ENCODE measurements around the gene CPM. TPM values are rescaled to one million over a fixed set of nuclear protein-coding genes. Genes with fewer than 3 reads are reported as not detected.
"Not testable (repeated sequence)": the region's sequence is repeated elsewhere in the genome, so short reads cannot be mapped to it uniquely, and the experiment has no call there.

CPM gene
- total and polyA plus RNA-seq, 7 donors = 2.2 to 13.3 (median 5.8) TPM

DNA sequence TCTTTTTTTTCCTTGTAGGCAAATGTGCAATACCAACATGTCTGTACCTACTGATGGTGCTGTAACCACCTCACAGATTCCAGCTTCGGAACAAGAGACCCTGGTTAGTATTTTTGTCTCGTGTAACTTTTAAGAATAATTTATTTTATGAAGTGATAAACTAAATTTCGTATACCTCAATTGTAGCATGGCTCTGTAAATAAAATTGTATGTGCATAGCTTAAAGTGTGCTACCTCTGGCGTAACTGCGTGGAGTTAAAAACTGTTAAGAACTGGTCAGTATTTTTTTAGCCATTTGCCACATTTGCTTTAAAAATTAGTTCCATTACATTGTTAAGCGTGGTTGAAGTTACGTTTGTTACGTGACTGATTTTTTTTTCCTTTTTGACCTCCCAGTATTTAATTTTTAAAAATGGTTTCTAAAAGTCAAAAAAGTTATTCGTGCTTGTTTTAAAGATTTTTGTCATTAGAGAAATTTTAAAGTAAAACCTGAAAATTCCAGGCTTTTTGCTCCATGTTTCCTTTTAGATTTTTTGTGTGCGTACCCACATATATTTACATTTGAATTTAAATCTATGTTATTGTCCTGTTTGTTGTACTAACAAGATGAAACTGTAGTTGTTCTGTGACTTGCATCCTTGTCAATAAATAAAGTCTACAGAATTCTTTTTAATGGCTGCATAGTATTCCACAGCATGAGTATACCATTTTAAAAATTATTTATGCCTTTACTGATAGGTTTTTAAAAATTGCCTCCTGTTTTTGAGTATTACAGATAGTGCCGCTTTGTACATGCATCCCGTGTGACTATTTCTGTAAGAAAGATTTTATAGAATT is 123.6 kb downstream of the CPM start:
- Histone ChIP-seq H3K4me3 (peak overlapping the region; percentile 93), H3K36me3 (ENCODE audit: insufficient read depth in 1 of 2, low read depth in 1 of 2) (peaks cover 0 to 55% of the 10 kb centered on the region in 2 donors), H3K27ac (peak overlapping the region; percentile 100), H3K27me3 (ENCODE audit: insufficient read depth in 3 of 3, low read length in 2 of 3) (no peaks in the 10 kb centered on the region), H3K9me3 (no peaks in the 10 kb centered on the region), H3K4me1 (peaks cover 23% of the 10 kb centered on the region)
- WGBS, 3 donors = 78 to 82% (median 80%) methylated on average over 12 of the region's 12 CpGs
- no peak for DNase-seq
- intact Hi-C loops (cut with DNase I) = loop anchor here (5.0 kb wide), 1 partner anchor 62 kb away; the partner anchor contains the start of gene SLC35E3 (in 2 of the 2)
- TF ChIP-seq, protein P1, sequence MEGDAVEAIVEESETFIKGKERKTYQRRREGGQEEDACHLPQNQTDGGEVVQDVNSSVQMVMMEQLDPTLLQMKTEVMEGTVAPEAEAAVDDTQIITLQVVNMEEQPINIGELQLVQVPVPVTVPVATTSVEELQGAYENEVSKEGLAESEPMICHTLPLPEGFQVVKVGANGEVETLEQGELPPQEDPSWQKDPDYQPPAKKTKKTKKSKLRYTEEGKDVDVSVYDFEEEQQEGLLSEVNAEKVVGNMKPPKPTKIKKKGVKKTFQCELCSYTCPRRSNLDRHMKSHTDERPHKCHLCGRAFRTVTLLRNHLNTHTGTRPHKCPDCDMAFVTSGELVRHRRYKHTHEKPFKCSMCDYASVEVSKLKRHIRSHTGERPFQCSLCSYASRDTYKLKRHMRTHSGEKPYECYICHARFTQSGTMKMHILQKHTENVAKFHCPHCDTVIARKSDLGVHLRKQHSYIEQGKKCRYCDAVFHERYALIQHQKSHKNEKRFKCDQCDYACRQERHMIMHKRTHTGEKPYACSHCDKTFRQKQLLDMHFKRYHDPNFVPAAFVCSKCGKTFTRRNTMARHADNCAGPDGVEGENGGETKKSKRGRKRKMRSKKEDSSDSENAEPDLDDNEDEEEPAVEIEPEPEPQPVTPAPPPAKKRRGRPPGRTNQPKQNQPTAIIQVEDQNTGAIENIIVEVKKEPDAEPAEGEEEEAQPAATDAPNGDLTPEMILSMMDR (IDR thresholded peaks at IDR 0.05) = no peak
- ATAC-seq = no peak

DNA sequence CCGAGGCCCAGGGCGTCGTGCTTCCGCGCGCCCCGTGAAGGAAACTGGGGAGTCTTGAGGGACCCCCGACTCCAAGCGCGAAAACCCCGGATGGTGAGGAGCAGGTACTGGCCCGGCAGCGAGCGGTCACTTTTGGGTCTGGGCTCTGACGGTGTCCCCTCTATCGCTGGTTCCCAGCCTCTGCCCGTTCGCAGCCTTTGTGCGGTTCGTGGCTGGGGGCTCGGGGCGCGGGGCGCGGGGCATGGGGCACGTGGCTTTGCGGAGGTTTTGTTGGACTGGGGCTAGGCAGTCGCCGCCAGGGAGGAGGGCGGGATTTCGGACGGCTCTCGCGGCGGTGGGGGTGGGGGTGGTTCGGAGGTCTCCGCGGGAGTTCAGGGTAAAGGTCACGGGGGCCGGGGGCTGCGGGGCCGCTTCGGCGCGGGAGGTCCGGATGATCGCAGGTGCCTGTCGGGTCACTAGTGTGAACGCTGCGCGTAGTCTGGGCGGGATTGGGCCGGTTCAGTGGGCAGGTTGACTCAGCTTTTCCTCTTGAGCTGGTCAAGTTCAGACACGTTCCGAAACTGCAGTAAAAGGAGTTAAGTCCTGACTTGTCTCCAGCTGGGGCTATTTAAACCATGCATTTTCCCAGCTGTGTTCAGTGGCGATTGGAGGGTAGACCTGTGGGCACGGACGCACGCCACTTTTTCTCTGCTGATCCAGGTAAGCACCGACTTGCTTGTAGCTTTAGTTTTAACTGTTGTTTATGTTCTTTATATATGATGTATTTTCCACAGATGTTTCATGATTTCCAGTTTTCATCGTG is 124.4 kb downstream of the CPM start:
- Histone ChIP-seq H3K27ac (peak overlapping the region; percentile 100), H3K36me3 (ENCODE audit: insufficient read depth in 1 of 2, low read depth in 1 of 2) (peaks cover 0 to 47% of the 10 kb centered on the region in 2 donors), H3K4me3 (peak overlapping the region; percentile 93), H3K27me3 (ENCODE audit: insufficient read depth in 3 of 3, low read length in 2 of 3) (no peaks in the 10 kb centered on the region), H3K9me3 (no peaks in the 10 kb centered on the region), H3K4me1 (peaks cover 19% of the 10 kb centered on the region)
- intact Hi-C loops (cut with DNase I) = loop anchor here (5.0 kb wide), 1 partner anchor 61 kb away; the partner anchor contains the start of gene SLC35E3 (in 2 of the 2)
- TF ChIP-seq, protein P1 (IDR thresholded peaks at IDR 0.05) = no peak
- peak; percentile 77 to 84 for DNase-seq
- ATAC-seq = peak; percentile 55 to 79 (median 68)
- 0 to 1% (median 1%) methylated on average over 60 to 61 of the region's 61 CpGs for WGBS, 3 donors

DNA sequence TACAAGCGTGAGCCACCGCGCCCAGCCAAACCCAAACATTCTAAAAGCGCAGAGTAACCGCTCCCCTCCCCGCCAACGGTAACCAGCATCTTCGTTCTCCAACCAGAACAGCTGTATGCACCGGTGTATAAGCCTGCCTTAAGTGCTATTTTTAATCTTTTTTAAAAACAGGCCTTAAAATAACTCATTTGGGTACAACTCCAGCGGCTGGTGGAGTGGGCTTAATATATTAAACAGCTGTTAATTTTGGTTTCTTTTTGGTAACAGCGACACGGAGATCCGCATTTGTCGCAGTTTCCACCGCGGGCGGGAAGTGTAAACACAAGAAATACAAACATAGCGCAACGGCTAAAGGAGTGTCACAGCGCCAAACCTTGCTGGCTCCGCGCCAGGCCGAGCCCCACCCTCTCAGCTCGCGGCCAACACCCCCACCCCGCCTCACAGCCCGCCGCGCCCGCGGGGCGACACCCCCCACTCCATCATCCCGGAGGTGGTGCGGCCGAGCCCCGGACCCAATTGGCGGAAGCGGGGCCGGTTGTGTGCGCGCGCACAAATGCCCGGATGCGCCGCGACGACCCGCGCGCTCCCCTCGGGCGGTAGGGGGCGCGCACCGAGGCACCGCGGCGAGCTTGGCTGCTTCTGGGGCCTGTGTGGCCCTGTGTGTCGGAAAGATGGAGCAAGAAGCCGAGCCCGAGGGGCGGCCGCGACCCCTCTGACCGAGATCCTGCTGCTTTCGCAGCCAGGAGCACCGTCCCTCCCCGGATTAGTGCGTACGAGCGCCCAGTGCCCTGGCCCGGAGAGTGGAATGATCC is 125.2 kb downstream of the CPM start, which contains the start of gene MDM2:
Gene MDM2, plus strand, starts transcription at position 602 of the 812 bp plus-strand sequence. CDS start 301 bp downstream, outside the sequence.
- peaks cover 13% of the 10 kb centered on the region for H3K4me1 ChIP-seq
- intact Hi-C loops (cut with DNase I) = loop anchor here (5.0 kb wide), 1 partner anchor 60 kb away; the partner anchor contains the start of gene SLC35E3 (in 2 of the 2)
- TF ChIP-seq, protein P1 (IDR thresholded peaks at IDR 0.05) = peak; percentile 79
- H3K27me3 ChIP-seq (ENCODE audit: insufficient read depth in 3 of 3, low read length in 2 of 3) = no peaks in the 10 kb centered on the region
- no peaks in the 10 kb centered on the region for H3K9me3 ChIP-seq
- peak within 1 kb of the TSS; percentile 93 for H3K4me3 ChIP-seq
- WGBS, 3 donors = 0 to 1% (median 1%) methylated on average over 69 to 72 of the region's 72 CpGs
- ATAC-seq (peak; percentile 88 to 98 (median 97)), DNase-seq (peak; percentile 95 to 98)
- H3K36me3 ChIP-seq (ENCODE audit: insufficient read depth in 1 of 2, low read depth in 1 of 2) = peaks cover 0 to 39% of the 10 kb centered on the region in 2 donors
- H3K27ac ChIP-seq = peak within 1 kb of the TSS; percentile 100

DNA sequence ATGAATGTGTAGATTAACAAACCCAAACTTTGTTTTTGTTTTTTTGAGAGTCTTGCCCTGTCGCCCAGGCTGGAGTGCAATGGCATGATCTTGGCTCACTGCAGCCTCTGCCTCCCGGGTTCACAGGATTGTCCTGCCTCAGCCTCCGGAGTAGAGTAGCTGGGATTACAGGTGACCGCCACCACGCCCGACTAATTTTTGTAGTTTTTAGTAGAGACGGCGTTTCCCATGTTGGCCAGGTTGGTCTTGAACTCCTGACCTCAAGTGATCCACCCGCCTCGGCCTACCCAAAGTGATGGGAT is 125.7 kb downstream of the CPM start:
- Histone ChIP-seq H3K27ac (peak overlapping the region; percentile 100), H3K36me3 (ENCODE audit: insufficient read depth in 1 of 2, low read depth in 1 of 2) (peaks cover 0 to 33% of the 10 kb centered on the region in 2 donors), H3K4me3 (peak overlapping the region; percentile 93)
- WGBS, 3 donors = 10 to 15% (median 10%) methylated on average over 10 of the region's 10 CpGs
- not testable (repeated sequence) for H3K9me3 ChIP-seq; H3K27me3 ChIP-seq (ENCODE audit: insufficient read depth in 3 of 3, low read length in 2 of 3); ATAC-seq; H3K4me1 ChIP-seq; DNase-seq
- intact Hi-C loops (cut with DNase I) = loop anchor here (5.0 kb wide), 1 partner anchor 60 kb away; the partner anchor contains the start of gene SLC35E3 (in 2 of the 2)
